Inflammatory macrophage (primary cell): ENCODE data around the gene TRAPPC3.
"Not testable (repeated sequence)": the region's sequence is repeated elsewhere in the genome, so short reads cannot be mapped to it uniquely, and the experiment has no call there.

Source experiments
- DNase-seq, 2 donors: peaks; one replicate each; pipeline ENCODE4 v3.0.0-alpha.2; 2020 to 2022
- total RNA-seq, 18 experiments: gene quantifications; one replicate each; lab custom pipeline; 2026; ENCODE audit warnings: mixed read lengths in 6 of 18, inconsistent platforms in 2 of 18; lab: John Stamatoyannopoulos, UW

The TRAPPC3 gene
- total RNA-seq, result 26.7 to 83.0 (median 59.9) reads per million in 18 experiments

DNA sequence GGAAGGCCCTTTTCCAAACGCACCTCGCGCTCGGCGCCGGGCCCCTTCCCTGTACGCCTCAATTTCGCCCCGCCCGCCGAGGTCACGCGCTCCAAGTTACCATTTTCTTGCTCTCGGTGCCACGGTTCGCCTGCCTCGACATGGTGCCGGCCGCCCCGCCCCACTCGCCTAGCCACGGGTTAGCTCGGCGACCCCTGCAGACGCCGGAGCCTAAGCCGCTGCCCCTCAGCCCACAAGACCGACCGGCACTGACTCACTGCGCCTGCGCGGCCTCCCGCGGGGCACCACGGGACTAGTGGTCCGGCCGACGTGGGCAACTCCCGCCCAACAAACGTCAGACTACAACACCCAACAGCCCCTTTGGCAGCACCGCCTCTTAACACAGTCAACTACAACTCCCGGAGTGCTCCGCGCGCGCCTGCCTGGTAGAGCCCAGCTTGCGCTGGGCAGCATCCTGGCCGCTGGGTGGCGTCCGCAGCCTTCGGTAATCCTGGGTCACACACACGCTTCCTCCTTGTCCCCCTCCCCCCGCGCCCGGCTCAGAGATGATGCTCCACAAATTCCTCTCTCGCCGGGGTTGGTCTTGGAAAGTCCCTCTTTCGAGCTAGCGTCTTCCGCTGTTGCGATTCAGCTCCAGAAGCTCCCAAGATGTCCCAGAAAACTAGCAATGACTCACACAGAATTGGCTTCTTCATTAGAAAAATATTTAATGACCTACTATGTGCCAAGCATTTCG is at the start of gene TRAPPC3:
Gene TRAPPC3, minus strand, starts transcription at position 250 of the 736 bp plus-strand sequence. Its CDS starts 108 bp downstream, at position 142.
- peak; percentile 100 for DNase-seq

DNA sequence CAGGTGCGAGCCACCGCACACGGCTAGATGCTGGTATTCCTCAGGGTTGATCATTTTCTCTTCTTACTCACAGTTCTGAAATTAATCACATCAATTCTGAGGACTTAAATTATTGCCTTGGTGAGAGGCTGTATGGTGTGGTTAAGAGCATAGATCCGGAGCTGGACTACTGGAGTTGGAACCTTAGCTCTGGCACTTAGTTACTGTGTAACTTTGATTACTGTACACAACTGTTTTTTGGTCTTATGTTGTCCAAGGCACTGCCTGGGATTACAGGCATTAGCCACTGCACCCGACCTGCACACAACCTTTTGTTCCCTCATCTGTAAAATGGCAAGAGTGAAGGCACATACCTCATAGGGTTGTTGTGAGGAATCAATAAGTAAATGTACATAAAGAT is 49.4 kb upstream of the TRAPPC3 start:
- DNase-seq, result no peak

DNA sequence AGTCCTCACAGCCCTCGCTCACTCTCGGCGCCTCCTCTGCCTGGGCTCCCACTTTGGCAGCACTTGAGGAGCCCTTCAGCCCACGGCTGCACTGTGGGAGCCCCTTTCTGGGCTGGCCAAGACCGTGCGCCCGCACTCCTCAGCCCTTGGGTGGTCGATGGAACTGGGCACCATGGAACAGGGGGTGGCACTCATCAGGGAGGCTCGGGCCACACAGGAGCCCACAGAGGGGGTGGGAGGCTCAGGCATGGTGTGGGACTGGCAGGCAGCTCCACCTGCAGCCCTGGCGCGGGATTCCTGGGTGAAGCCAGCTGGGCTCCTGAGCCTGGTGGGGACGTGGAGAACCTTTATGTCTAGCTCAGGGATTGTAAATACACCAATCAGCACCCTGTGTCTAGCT is 47.5 kb upstream of the TRAPPC3 start:
- DNase-seq, result not testable (repeated sequence)

DNA sequence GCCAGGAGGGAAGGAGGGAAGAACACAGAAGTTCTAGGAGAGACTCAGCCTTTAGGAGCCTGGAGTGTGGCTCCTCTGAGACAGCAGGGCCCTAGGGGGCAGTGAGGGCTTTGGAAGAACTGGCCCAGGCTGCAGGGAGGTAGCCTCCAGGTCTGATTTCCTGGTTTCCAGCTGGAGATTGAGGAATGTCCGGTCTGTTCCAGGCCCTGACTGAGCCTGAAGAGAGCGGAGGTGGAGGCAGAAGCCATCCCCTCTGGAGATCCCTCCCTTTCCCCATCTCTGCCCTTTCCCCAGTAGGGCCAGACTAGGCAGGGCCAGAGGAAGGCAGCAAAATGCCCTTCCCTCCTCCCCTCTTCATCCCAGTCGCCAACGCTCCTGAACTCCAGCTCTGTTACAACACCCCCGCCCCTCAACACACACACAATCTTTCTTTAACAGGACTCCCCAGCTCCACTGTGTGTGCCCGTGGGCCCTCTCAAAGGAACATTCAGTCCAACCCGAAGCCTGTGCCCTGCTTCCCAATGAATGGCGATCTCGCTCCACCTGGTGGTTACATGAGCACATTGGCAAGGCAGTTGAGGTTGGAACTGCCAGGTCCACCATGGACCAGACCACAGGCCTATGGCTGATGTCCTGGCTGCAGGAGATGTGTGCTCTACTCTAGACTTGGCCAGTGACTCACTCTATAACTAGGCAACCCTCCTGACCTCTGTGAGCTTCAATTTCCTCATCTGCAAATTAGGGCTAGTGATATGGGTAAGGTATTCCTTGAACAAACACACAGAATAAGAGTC is 38.7 kb upstream of the TRAPPC3 start:
- DNase-seq, result peak; percentile 86 to 90

DNA sequence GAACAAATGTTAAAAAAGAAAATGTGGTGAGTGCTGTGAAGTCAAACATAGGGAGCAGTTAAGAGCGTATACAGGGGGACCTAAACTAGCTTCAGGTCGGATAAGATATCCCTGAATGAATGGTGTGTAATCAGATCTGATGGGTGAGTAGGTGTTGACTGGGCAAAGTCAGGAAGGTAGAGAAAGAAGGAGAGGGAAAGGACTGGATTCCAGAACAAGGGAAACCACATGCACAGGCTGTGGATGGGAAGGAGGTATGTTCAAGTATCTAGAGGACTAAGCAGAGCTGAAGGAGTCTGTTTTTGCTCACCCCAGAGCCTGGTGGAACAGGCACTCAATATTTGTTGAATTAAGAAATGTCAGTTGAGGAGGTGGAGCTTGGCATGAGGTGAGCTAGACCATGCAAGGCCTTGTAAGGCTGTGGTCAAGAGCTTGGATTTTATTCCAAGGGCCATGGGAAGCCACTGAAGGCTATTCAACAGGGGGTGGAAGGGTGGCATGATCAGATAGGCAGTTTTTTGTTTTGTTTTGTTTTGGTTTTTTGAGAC is 34.1 kb upstream of the TRAPPC3 start:
- DNase-seq, result no peak

DNA sequence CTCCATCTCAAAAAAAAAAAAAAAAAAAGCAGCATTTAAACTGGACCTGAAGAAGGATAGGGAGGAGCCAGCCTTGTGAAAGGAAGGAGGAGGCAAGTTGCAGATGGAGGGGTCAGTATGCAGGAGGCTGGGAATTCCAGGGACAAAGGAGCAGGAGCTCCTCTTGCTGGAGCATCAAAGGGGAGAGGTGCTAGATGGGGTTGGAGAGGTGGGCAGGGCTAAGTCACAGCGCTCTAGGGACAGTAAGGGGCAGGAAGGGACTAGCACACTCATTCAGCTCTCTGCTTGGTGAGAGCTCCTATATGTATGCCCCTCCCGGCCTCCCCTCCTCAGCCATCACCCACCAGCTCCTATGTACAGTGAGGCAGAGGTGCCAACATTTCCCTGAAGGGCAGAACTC is 33.4 kb upstream of the TRAPPC3 start:
- DNase-seq, result no peak

DNA sequence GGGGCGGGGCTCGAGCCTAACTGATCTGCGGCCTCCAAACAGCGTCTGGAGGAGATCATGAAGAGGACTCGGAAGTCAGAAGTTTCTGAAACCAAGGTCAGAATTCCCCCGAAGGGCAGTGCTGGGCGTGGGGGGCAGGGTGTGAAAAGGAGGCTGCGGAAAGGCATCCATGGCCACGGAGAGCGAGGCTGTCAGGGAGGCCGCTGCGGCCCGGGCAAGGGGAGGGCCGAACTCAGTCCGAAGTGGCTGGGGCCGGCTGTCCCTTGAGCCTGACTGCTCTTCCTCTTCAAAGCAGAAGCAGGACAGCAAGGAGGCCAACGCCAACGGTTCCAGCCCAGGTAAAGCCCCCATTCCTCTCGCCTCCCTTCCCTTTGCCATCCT is 29.9 kb upstream of the TRAPPC3 start:
- DNase-seq, result no peak

DNA sequence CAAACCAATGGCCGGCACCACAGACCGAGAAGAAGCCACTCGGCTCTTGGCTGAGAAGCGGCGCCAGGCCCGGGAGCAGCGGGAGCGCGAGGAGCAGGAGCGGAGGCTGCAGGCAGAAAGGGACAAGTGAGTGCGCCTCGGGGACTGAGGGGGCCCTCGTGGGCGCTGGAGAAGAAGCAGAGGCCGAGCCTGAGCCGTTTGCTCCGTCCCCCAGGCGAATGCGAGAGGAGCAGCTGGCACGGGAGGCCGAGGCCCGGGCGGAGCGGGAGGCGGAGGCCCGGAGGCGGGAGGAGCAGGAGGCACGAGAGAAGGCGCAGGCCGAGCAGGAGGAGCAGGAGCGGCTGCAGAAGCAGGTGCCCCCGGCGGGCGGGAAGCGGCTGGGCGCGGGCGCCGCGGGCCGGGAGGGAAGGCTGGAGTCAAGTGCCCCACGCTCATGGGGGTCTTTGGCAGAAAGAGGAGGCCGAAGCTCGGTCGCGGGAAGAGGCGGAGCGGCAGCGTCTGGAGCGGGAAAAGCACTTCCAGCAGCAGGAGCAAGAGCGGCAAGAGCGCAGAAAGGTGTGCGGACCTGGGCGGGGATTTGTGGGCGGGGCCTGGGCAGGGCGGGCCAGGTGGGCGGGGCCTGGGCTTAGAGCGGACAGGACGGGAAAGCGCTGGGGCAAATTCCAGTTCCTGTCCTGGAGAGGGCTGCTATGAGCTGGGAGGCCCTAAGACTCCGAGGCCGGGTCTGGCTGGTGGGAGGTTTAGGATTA is 29.4 kb upstream of the TRAPPC3 start:
- DNase-seq, result no peak

DNA sequence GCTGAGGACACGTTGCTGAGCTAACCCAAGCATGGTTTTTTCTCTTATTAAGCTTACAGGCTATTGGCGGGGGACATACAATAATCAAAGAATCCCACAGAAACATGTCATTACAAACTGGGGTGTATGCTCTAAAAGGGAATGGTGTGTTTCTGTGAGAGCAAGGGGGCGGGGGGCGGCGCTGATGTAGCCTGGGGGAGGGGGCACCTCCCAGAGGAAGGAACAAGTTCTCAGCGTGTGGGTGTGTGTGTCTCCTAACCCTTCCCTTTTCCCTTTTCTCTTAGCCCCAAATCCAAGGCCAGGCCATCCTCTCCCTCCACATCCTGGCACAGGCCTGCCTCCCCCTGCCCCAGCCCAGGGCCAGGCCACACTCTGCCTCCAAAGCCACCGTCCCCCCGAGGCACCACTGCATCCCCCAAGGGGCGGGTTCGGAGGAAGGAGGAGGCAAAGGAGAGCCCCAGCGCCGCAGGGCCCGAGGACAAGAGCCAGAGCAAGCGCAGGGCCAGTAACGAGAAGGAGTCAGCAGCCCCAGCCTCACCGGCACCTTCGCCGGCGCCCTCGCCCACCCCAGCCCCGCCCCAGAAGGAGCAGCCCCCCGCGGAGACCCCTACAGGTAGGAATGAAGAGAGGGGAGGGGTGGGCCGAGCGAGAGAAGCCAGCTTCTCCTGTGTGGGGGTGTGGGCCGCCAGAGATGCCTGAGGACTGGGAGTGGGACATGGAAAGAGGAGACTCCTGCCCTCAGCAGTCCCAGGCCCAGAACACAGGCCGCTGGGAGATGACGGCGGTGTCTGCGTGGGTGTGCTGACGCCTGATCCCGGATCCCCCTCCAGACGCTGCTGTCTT is 28.5 kb upstream of the TRAPPC3 start:
- DNase-seq, result peak in 1 of 2 donors; percentile 24

DNA sequence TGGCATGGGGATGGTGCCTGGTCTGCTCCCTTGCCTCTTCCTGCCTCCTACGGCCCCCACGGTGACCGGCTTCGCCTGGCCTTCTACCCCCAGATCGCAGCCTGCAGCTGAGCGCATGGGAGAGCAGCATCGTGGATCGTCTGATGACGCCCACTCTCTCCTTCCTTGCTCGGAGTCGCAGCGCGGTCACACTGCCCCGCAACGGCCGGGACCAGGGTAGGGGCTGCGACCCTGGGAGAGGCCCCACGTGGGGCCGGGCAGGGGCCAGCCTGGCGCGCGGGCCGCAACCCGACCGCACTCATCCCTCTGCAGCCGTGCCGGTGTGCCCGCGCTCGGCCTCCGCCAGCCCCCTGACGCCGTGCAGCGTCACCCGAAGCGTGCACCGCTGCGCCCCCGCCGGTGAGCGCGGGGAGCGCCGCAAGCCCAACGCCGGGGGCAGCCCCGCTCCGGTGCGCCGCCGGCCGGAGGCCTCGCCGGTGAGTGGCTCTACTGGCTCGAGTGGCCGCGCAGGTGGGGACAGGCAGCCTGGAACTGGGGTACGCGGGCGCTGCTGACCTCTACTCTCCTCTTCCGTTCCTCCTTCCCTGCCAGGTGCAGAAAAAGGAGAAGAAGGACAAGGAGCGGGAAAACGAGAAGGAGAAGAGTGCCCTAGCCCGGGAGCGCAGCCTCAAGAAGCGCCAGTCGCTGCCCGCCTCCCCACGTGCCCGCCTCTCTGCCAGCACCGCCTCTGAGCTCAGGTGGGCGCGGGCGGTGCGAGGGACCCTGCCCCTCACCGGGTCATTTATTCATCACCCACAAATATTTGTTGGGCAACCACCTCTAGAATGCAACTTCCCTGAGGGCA is 27.0 kb upstream of the TRAPPC3 start:
- DNase-seq, result no peak

DNA sequence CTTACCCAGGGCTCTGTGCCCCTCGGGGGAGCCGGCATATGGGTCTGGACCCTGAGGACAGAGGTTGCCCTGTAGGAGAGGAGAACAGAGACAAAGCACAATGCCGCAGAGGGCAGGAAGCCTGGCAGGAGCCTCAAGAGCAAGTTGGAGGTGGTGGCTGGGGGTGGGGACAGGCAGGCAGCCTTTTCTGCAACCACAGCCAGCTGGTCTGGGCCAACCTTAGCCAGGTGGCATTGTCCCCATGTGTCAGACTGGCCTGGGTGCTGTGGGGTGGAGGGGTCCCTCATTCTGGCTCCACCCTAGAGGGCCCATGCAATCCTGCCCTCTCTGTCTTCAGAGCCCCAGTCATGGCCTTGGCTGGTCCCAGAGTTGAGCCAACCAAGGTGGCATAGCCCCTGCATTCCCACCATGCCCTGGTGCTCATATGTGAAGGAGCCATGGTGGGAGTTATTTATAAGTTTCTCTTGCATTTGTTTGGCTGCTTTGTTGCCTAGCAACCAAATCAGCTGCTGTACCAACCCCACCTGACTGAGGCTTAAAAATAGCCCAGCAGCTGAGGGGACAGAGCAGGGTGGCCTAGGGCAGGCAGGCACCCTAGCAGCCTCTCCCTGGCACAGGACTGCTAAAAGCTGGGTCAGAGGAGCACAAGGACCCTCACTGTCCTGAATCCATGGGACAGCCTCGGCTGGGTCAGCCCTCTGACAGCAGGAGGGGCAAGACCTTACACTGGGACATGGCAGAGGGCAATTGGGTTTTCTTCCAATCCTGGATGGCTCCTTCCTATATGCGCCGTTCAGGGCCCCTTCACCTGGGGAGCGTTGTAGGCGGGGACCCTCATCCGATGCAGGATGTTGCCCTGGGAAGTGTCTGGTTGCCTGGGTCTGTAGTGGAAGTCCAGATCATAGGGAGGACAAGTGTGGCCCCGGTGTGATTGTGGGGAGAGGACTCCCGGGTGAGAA is 26.1 kb upstream of the TRAPPC3 start:
- no peak for DNase-seq

DNA sequence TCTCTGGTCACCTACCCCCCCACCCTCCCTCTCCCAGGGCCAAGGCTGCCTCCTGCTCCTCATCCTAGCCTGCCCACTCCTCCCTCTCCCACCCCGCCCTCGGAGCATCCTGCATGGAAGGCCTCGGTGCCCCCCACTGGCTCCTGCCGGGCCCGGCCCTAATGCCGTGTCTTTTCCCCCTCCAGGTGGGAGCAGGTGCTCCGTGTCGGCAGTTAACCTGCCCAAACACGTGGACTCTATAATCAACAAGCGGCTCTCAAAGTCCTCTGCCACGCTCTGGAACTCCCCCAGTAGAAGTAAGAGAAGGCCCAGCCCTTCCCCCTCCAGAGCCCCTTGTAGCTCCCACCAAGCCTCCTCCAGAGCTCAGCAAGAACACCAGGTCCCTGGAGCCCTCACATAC is 25.4 kb upstream of the TRAPPC3 start:
- no peak for DNase-seq

DNA sequence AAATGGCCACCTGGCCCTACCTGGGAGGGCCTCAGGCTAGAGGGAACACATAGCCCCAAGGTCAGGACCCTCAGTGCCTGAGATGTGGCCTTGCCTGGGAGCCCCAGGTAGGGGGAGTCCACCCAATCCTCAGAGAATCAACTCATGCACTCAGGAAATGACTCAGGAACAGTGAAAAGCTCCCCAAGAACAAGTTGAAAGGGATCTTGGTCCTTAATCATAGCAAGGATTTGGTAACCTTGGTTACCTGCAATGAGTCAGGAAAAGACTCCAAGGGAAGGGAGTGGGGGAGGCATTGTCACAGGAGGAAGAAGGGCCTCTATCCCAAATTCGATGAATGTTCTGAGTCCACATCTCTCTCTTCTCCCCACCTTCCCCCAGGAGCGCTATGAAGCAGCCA is 23.7 kb upstream of the TRAPPC3 start:
- no peak for DNase-seq

DNA sequence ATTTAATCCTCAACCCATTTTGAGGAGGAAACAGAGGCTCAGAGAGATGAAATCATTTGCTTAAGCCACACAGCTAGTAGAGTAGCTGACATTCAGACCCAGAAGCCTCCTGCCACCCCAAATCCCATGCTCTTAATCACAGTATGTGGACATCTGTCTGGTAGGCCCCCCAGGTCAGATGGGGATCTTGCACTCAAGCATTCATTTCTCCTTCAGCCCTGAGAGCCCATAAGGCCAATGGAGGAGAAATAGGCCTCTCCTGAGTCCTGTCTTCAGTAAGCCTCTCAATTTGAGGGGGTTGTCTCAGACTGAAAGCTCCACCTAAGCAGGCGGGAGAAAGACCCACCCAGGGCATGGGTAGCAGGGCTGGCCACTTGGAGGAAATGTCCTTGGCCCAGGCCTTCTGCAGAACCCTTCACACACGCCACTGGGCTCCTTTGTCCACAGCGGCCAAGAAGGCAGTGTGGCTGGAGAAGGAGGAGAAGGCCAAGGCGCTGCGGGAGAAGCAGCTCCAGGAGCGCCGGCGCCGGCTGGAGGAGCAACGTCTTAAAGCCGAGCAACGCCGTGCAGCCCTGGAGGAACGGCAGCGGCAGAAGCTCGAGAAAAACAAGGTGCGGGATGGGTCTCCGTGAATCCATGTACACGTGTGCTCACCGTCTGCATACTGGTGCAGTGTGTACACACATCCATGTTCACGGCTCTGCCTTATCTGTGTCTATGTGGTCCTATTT is 22.9 kb upstream of the TRAPPC3 start:
- DNase-seq, result no peak

DNA sequence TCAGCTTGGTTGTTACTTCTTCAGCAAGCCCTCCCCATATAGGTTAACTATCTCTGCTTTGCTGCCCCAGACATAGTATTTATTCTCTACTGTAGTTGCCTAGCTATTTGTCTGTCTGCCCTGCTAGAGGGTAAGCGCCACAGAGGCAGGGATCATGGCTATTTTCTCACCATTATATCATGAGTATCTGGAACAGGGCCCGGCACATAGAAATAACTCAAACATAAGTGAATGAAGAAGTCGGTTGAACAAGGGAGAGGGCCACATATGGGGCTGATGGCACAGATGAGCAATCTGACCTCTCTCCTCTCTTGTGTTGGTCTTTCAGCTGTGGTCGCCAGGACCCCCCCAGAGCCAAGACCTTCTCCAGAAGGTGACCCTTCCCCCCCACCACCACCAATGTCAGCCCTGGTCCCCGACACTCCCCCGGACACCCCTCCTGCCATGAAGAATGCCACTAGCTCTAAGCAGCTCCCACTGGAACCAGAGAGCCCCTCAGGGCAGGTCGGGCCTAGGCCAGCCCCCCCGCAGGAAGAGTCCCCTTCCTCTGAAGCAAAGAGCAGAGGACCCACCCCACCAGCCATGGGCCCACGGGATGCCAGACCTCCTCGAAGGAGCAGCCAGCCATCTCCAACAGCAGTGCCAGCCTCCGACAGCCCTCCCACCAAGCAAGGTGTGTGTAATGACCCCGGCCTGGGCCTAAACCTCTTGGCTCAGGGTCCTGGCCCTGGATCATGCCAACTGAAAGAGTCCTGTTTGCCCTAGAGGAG is 21.5 kb upstream of the TRAPPC3 start:
- DNase-seq, result no peak

DNA sequence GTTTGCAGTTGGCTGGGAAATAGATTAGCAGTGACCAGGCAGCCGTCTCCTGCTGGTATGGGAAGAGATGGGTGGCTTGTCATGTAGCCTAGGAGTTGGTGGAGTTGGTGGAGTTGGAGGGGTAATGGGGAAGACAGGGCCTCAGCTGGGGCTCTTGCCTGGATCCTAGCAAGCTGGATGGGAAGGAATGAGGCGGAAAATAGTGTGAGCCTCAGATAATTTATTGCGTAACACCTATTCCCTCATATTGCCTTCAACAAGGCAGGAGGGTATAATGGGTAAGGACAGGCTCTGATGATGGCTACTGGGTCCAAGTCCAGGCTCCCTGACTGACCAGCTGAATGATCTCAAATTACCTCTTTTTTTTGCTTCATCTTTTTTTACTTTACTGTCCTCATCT is 19.2 kb upstream of the TRAPPC3 start:
- DNase-seq, result no peak

DNA sequence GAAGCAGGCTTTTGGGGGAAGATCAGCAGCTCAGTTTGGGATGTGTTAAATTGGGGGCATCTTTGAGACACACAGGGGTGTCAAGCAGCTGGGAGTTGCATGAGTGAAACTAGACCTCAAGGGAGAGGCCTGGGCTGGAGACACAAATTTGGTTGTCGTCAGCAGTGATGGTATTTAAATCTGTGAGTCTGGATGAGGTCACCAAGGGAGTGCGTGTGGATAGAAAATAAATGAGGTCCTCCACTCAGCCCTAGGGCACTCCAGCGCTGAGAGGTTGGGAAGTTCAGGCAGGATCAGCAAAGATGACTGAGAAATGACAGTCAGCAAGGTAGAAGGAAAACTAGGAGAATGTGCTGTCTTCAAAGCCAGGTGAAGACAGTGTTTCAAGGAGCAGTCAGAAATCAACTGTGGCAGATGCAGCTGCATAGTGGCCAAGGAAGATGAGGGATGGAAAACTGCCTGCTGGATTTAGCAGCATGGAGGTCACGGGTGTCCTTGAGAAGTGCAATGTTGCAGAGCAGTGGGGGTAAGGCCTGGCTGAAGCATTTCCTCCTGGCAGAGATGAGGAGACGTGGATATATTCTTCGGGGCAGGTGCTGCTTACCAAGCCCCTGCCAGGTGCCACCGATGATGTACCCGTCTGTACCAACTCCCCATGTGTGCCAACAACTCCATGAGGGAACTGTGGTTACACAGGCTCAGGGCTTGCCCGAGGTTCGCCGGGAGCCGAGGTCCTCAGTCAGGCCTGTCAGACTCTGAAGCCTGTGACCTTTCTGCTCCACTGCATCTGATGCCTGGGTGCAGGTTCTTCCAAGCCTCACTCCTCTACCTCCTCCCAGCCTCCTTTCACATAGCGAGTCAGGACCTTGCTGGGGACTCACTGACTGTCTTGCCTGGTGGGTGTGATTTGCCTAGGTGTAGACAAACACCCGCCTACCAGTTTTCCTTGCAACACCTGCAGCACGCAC is 17.9 kb upstream of the TRAPPC3 start:
- DNase-seq, result no peak
